ENCODE data around the gene CNTN1.

CNTN1 gene

GRCh38 chr12:41101806-41102205 is 409.6 kb downstream of the CNTN1 start:
- FAIRE-seq (no peak), DNase-seq (ENCODE audit: low spot score) (no peak)

- FAIRE-seq (no peak), DNase-seq (ENCODE audit: low spot score) (no peak)
Observed at GRCh38 chr12:41103614-41104013, 411.4 kb downstream of the CNTN1 start.

GRCh38 chr12:41106315-41106714 is 414.1 kb downstream of the CNTN1 start:
- DNase-seq (ENCODE audit: low spot score), result no peak
- FAIRE-seq, result no peak

- no peak for DNase-seq (ENCODE audit: low spot score)
- FAIRE-seq, result no peak
Observed at GRCh38 chr12:41108032-41108431, 415.8 kb downstream of the CNTN1 start.

DNA sequence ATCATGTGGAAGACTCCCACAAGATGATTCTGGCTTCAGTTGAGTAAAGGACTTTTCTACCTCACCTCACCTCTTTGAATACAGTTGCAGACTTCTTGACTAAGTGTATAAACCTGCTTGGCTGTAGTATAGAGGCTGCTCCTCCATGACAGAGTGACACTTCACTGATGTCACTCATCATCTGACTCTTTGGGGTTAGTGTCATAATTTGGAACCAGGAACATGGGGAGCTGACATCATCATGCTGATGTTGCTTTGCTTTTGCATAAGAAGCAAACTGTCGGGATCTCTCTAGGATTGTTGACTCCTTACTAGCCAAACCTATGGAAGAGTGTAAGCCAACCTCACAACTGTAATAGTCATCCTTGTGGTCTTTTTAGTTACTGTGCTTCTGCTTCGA is 420.7 kb downstream of the CNTN1 start:
- FAIRE-seq (no peak), DNase-seq (ENCODE audit: low spot score) (no peak)

GRCh38 chr12:41120211-41120610 is 428.0 kb downstream of the CNTN1 start:
- FAIRE-seq (no peak), DNase-seq (ENCODE audit: low spot score) (no peak)

DNA sequence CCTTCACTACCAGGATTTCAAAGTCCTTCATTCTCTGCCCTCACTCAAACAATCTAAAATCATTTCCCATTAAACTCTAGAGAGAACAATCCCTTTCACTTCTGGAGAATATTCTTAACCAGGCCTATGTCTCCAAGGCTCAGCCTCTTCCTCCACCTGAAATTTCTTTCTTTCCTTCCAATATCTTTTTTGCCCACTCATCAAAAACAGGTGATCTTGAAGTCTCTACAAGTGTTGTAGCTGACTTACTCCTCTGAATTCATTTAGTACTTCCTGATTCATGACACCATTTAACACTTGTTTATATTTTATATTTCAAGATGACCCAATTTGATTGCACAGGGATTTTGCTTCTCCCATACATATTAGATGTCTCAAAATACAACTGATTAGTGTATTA is 429.1 kb downstream of the CNTN1 start:
- no peak for DNase-seq (ENCODE audit: low spot score)
- no peak for FAIRE-seq
